ENCODE measurements around the gene SUSD3.

Gene SUSD3

GRCh38 chr9:93053781-93054331 lies 4.6 kb upstream of the SUSD3 start:
- DNase-seq = no peak

DNA sequence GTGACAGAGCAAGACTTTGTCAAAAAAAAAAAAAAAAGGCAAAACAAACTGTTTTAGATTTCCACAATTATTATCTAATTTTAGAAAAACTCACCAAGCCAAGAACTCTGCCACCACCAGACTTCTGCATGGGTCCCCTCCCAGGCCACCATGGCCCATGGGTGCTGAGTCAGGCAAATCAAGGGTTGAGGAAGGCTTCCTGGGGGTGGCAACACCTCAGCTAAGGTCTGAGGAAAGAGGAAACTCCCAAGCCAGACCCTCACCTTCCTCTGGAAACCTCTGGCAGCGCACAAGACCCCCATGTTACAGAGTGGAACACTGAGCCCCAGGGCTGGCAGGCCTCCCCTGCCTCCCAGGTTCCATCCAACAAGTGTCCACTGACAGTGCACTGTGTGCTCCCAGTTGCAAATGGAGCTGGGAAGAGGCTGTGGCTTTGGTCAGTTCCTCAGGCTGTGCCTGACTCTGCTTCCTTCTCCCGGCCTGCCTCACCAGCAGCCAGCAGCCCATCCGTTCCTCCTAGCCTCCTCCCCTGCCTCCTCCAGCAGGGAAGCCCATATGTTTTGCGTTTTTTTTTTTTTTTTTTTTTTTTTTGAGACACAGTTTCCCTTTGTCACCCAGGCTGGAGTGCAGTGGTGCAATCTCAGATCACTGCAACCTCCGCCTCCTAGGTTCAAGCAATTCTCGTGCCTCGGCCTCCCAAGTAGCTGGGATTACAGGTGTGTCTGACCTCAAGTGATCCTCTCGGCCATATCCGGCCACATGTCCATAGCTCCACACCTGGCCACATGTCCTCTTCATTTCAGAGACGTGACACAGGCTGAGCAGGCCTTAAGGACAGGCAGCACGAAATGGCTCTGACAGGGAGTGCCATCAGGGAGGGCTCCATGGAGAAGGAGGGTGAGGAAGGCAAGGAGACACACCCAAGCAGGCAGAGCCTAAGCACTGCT lies 3.5 kb upstream of the SUSD3 start:
- no peak for DNase-seq

- no peak for DNase-seq
Observed at GRCh38 chr9:93057042-93057702, 1.3 kb upstream of the SUSD3 start.

DNA sequence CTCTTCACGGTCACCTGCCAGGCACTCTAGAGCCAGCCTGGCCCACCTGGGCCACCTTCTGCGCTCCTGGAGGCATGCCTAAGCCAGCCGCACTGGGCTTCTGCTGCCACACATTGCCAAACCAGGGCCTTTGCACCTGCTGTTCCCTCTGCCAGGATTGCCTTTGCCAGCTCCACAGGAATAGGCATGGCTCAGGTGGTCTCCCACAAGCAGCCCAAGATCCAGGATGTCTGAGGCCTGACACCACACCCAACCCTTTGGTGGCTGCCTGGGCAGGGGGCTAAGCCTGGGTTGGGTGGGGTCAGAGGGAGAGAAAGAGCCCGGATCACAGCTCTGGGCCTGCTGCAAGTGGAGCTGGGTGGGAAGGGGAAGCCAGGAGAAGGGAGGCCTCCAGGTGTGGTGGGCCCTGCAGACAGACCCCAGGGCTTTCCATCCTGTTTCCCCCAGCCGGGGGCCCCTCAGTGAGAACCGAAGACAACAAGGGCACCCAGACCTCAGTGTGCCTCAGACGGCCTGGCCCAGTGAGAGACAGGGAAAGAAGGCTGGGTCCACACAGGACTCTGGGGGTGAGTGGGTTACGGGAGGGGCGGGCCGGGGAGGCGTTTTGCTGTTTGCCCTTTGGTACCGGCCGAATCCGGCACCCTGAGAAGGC lies 672 bp upstream of the SUSD3 start:
- peak; percentile 59 for DNase-seq

DNA sequence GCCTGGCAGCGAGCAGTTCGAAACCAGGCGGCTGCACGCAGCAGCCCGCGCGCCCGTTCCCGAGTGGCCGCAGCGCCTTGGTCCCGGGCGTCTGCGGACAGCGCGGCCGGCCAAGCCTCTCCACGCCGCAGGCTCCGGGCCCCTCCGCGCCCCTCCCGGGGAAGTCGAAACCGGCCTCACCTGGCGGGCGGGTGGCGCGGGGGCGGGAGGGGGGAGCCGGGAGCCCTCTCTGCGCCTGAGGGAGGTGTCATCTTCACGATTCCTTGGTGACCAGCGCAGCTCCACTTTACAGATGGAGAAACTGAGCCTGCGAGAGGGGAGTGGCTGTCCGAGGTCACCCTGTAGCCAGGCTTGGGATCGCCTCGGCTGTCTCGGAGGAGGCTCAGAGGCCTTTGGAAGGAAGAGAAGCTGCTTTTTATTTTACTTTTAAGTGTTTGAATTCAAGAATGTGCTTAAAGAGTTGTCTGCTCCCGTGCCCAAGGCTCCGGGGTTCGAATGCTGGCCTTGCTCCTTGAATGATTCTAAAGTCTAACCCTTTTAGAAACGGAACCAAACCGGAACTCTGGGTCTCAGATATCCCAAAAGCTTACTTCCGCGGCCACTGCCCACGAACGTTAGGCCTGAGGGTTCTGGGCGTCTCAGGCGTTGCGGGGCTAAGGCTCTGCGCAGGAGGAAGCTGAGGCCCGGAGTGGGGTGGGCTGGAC lies 662 bp downstream of the SUSD3 start:
- DNase-seq = peak; percentile 32

DNA sequence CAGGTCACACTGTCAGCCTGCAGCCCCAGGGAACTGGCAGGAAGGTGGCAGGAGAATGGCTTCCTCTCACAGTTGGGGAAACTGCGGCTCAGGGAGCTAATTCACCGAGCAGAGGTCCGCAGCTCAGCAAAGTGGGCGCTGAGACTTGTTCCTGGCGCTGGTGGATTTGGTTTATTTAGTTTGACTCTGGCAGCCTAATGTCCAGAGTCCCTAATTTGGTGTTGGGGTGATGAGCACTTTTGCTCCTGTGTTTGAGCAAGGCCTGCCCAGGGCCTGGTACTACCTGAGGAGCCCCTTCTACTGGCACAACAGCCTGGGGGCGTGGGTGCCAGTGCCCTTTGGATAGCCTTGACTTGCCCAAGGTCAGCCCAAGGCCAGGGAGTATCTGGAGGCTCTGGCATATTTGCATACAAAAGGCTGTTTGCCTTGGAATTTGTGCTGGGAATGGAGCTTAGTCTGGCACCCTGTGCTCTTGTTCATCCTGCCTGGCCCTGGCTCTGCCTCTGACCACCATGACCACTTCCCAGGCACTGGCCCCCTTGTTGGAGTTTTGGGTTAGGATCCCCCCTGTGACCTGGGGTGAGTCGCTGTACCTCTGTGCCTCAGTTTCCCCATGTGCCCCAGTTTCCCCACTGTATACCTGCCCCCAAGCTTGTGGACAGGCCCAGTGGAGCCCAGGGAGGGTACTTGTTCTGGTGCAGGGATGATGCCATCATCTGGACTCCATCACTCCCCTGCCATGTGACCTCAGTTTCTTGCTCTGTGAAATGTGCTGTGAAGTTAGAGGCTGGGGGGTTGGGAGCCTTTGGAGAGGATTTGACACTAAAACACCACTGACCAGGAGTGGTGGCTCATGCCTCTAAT lies 1.4 kb downstream of the SUSD3 start:
- no peak for DNase-seq

GRCh38 chr9:93060746-93061259 lies 2.3 kb downstream of the SUSD3 start:
- no peak for DNase-seq

GRCh38 chr9:93061260-93061751 lies 2.8 kb downstream of the SUSD3 start:
- DNase-seq = no peak

- DNase-seq = no peak
Observed at GRCh38 chr9:93061791-93062763, 3.6 kb downstream of the SUSD3 start.

DNA sequence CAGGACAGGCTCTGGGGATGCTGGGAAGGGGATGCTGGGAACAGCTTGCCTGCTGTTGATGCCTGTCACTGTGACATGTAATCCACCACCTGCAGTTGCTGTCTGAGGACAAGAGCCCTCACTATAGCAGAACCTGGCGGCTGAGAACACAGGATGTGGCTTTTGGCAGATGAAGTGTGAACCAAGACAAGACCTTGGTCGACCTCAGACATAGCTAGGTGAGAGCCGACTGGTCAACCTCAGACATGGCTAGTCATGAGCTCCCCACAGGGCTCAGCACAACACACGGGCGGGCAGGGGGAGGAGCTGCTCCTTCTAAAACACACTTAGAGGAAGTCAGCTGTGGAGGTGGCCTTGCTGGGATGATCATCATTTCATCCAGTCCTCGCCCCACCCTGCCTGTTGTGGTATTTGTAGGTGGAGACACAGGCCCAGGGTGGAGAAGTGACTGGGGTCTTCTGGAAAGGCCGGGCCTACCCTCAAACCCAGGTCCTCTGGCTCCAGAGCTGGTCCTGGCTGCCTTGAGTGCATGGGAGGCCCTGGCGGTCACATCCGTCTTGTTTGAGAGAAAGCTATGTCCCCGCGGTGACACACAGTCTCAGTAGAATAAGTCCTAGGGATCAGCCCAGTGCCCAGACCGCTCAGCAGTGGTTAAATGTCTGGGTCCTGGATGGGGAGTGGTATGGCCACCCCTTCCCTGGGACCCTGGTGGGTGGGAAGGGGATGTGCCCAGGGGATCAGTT lies 6.1 kb downstream of the SUSD3 start:
- DNase-seq = peak; percentile 58

GRCh38 chr9:93065135-93065720 lies 6.7 kb downstream of the SUSD3 start:
- DNase-seq = no peak

- no peak for DNase-seq
Observed at GRCh38 chr9:93066978-93067603, 8.6 kb downstream of the SUSD3 start.

GRCh38 chr9:93068956-93069355 lies 10.5 kb downstream of the SUSD3 start:
- DNase-seq = no peak

- no peak for DNase-seq
Observed at GRCh38 chr9:93071464-93071863, 13.0 kb downstream of the SUSD3 start.

DNA sequence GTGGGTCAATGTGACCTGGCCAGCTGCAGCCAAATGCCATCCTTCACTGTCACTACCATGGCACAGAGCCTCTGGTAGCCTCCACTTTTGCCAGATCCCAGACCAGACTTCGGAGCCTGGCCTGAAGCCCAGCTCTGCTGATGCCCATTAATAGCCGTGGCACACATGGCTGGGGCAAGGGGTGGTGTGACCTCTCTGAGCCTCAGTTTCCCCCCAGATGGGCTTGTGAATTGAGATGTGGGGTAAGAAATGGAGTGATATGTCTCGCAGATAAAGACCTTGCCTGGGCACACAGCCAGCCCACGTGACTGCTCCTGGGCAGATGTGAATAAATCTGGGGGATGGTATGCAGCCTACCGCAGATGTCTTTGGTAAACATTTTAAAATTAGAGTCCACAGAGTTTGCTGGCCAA lies 13.9 kb downstream of the SUSD3 start:
- no peak for DNase-seq

DNA sequence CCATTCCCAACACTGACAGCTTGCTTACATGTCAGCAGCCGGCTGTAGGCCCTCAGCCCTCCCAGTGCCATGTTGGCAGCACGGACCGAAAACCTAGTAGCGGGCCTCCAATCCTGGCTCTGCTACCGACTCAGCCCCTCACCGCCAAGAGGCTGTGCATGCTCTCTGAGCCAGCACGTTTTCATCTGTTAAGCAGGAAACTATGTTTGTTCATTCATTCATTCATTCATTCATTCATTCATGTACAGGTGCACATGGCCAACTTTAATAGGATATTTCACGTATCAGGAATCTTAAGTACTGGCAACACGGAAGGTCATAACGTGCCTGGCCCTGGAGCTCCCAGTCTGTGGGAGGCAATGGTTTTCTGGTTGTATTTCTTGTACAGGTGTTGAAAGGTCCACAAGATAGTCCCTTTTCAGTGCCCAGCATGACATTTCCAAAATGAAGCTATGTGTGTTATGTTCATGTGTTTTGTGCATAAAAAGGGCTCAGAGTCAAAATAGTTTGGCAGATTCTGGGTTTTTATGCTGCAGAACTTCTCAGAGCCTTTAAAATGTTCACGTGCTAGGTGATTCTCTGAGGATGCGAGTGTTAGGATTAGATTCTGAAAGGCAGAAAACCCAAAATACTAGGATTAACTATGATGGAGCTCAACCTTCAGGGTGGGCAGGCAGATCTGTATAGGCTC lies 17.7 kb downstream of the SUSD3 start:
- DNase-seq = no peak

- DNase-seq = no peak
Observed at GRCh38 chr9:93076792-93077128, 18.3 kb downstream of the SUSD3 start.

DNA sequence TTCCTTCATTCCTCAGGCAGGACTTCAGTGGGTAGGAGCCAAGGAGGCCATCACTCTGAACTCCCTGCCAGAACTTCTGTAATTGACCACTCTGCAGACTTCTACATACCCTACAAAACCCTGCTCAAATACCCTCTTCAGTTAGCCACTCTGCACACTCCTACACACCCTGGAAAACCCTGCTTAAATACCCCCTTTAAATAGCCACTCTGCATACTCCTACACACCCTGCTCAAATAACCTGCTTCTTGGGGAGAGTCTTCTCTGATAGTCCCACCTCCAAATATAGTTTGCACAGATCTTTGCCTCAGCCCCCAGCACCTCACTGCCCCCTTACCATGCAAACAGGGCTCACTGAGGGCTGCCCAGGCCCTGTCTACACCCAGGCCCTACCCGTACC lies 18.9 kb downstream of the SUSD3 start:
- DNase-seq = no peak

Data from activated gamma-delta T cell (primary cell).